Measurements from ENCODE around the gene ADAMTS2.

The ADAMTS2 gene

DNA sequence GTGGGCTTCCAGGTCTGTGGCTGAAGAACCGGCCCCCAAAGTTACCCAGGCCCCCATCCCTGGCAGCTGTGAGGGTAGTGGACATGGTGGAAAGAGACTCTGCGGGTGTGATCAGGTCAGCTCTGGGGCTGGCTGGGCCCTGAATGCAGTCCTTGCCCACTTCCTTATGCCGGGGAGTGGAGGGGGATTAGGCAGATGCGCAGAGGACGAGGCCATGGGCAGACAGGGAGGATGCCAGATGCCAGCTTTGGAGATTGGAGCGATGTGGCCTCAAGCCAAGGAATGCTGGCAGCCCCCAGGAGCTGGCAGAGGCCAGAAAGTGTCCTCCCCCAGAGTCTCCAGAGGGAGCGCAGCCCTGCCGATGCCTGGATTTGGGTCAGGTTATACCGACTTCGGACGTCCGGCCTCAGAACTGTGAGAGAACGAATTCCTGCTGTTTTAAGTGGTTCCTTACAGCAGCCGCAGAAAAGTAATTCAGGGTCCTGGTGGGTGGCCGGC is 69.8 kb downstream of the ADAMTS2 start:
- Histone ChIP-seq H3K4ac (ENCODE audit: low read depth in 1 of 2, low read length in 2 of 2) (peak overlapping the region; percentile 61 to 97), H2BK12ac (ENCODE audit: low read length in 2 of 2) (peak overlapping the region; percentile 71 to 100), H3K27ac (ENCODE audit: low read length, poor library complexity, severe bottlenecking) (peak overlapping the region; percentile 20), H3K4me1 (ENCODE audit: control insufficient read depth, insufficient read depth, low read depth, low read length) (peaks cover 28% of the 10 kb centered on the region), H4K91ac (ENCODE audit: low read length) (peak overlapping the region; percentile 100), H4K8ac (ENCODE audit: low read length) (peak overlapping the region; percentile 92), H3K4me2 (ENCODE audit: low read length, poor library complexity, severe bottlenecking) (no peak overlapping the region), H3K36me3 (ENCODE audit: control insufficient read depth in 1 of 2, insufficient read depth in 2 of 2, low read depth in 1 of 2, low read length in 2 of 2) (peaks cover 0 to 8% of the 10 kb centered on the region in 2 experiments), H2BK5ac (ENCODE audit: low read depth, low read length, poor library complexity, severe bottlenecking) (no peak overlapping the region), H3K9ac (ENCODE audit: low read length) (peak overlapping the region; percentile 86), H2AK5ac (ENCODE audit: low read length, severe bottlenecking) (peak overlapping the region; percentile 38), H3K79me1 (replicated peaks; ENCODE audit: low read length, poor library complexity, severe bottlenecking) (no peaks in the 10 kb centered on the region), H2BK15ac (ENCODE audit: low read depth, poor library complexity, severe bottlenecking) (peak overlapping the region; percentile 82), H3K27me3 (ENCODE audit: control insufficient read depth in 1 of 2, insufficient read depth in 1 of 2, low read length in 2 of 2) (no peaks in the 10 kb centered on the region), H2BK120ac (ENCODE audit: low read depth, low read length) (peak overlapping the region; percentile 83), H3K9me3 (ENCODE audit: control insufficient read depth, low read length) (no peaks in the 10 kb centered on the region), H2AFZ (ENCODE audit: low read depth, low read length) (no peak overlapping the region), H3K23ac (ENCODE audit: low read length in 2 of 2) (peak overlapping the region in 1 of 2 experiments; percentile 51), H3K14ac (ENCODE audit: low read length in 2 of 2) (peak overlapping the region in 1 of 2 experiments; percentile 87), H3K4me3 (ENCODE audit: insufficient read depth in 1 of 2, low read depth in 1 of 2, low read length in 2 of 2) (peak overlapping the region in 1 of 2 experiments; percentile 41), H3K18ac (ENCODE audit: low read depth in 1 of 2, low read length in 2 of 2) (peak overlapping the region; percentile 97 to 99)
- WGBS, result 84% methylated on average over 15 of the region's 15 CpGs
- DNase-seq, result no peak

DNA sequence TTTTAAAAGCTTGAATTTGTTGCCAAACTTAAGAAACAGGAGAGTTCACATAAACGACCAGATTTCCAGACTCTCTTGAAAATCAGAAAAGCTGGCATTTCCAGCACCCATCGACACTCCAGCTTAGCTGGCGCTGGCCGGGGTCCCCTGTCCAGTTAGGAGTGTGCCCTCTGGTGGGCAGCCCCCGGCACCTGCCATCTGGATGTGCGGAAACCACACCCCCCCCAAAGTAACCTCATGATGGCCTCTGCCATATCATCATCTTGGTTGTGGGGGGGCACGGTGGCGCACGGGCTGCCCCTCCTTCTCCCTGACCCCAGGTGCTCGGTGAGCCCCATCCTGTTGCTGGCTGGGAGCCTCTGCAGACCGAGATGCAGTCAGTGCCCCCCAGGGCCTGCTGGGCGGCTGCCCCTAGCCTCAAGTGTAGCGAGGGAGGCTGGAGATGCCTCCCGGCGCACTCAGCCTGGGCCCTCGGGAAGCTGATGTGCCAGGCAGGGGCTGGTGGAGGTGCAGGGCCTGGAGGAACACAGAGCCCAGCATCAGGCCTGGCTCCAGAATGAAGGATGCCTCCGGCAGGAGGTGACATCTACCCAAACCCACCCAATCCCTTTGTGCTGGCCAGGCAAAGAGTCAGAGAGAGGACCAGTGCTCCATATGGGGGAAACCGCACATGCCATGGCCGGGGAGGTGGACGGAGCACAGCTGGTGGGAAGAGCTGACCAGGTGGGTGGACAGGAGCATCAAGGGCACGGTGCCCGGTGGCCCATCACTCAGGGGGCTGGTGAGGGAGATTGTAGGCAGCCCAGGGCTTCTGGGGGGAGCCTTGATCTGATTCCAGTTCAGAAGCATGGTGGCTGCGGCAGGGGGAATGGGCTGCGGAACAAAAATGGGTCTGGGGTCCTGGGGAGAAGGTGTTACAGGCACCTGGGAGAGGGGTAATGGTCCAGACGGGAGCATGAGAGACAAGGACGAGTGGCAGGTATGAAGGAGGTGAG is 70.6 kb downstream of the ADAMTS2 start:
- Histone ChIP-seq H2AFZ (ENCODE audit: low read depth, low read length) (no peak overlapping the region), H3K18ac (ENCODE audit: low read depth in 1 of 2, low read length in 2 of 2) (peak overlapping the region; percentile 97 to 99), H3K4me2 (ENCODE audit: low read length, poor library complexity, severe bottlenecking) (no peak overlapping the region), H3K4ac (ENCODE audit: low read depth in 1 of 2, low read length in 2 of 2) (peak overlapping the region; percentile 61 to 97), H3K27me3 (ENCODE audit: control insufficient read depth in 1 of 2, insufficient read depth in 1 of 2, low read length in 2 of 2) (no peaks in the 10 kb centered on the region), H3K79me1 (replicated peaks; ENCODE audit: low read length, poor library complexity, severe bottlenecking) (no peaks in the 10 kb centered on the region), H3K23ac (ENCODE audit: low read length in 2 of 2) (no peak overlapping the region), H3K4me1 (ENCODE audit: control insufficient read depth, insufficient read depth, low read depth, low read length) (peaks cover 28% of the 10 kb centered on the region), H2BK12ac (ENCODE audit: low read length in 2 of 2) (peak overlapping the region; percentile 71 to 100), H4K8ac (ENCODE audit: low read length) (peak overlapping the region; percentile 92), H3K27ac (ENCODE audit: low read length, poor library complexity, severe bottlenecking) (no peak overlapping the region), H2BK15ac (ENCODE audit: low read depth, poor library complexity, severe bottlenecking) (peak overlapping the region; percentile 82), H3K4me3 (ENCODE audit: insufficient read depth in 1 of 2, low read depth in 1 of 2, low read length in 2 of 2) (peak overlapping the region in 1 of 2 experiments; percentile 41), H3K36me3 (ENCODE audit: control insufficient read depth in 1 of 2, insufficient read depth in 2 of 2, low read depth in 1 of 2, low read length in 2 of 2) (peaks cover 0 to 8% of the 10 kb centered on the region in 2 experiments), H4K91ac (ENCODE audit: low read length) (peak overlapping the region; percentile 100), H2AK5ac (ENCODE audit: low read length, severe bottlenecking) (no peak overlapping the region), H3K14ac (ENCODE audit: low read length in 2 of 2) (peak overlapping the region in 1 of 2 experiments; percentile 87), H3K9me3 (ENCODE audit: control insufficient read depth, low read length) (no peaks in the 10 kb centered on the region), H3K9ac (ENCODE audit: low read length) (peak overlapping the region; percentile 86), H2BK120ac (ENCODE audit: low read depth, low read length) (peak overlapping the region; percentile 83), H2BK5ac (ENCODE audit: low read depth, low read length, poor library complexity, severe bottlenecking) (no peak overlapping the region)
- 95% methylated on average over 25 of the region's 26 CpGs for WGBS
- DNase-seq, result no peak

GRCh38 chr5:179273441-179274145 is 71.7 kb downstream of the ADAMTS2 start:
- WGBS, result 91% methylated on average over 10 of the region's 10 CpGs

More at GRCh38 chr5:179273441-179274145, 71.7 kb downstream of the ADAMTS2 start:
- Histone ChIP-seq H2BK15ac (ENCODE audit: low read depth, poor library complexity, severe bottlenecking) (peak overlapping the region; percentile 82), H3K23ac (ENCODE audit: low read length in 2 of 2) (peak overlapping the region in 1 of 2 experiments; percentile 28), H3K27me3 (ENCODE audit: control insufficient read depth in 1 of 2, insufficient read depth in 1 of 2, low read length in 2 of 2) (no peaks in the 10 kb centered on the region), H3K36me3 (ENCODE audit: control insufficient read depth in 1 of 2, insufficient read depth in 2 of 2, low read depth in 1 of 2, low read length in 2 of 2) (peaks cover 0 to 9% of the 10 kb centered on the region in 2 experiments), H3K14ac (ENCODE audit: low read length in 2 of 2) (peak overlapping the region in 1 of 2 experiments; percentile 88), H3K9ac (ENCODE audit: low read length) (peak overlapping the region; percentile 86), H3K4me3 (ENCODE audit: insufficient read depth in 1 of 2, low read depth in 1 of 2, low read length in 2 of 2) (peak overlapping the region in 1 of 2 experiments; percentile 46), H3K27ac (ENCODE audit: low read length, poor library complexity, severe bottlenecking) (no peak overlapping the region), H2AK5ac (ENCODE audit: low read length, severe bottlenecking) (no peak overlapping the region), H3K4me1 (ENCODE audit: control insufficient read depth, insufficient read depth, low read depth, low read length) (peaks cover 22% of the 10 kb centered on the region), H3K4ac (ENCODE audit: low read depth in 1 of 2, low read length in 2 of 2) (peak overlapping the region; percentile 41 to 88), H4K8ac (ENCODE audit: low read length) (peak overlapping the region; percentile 66), H2BK12ac (ENCODE audit: low read length in 2 of 2) (peak overlapping the region; percentile 12 to 95), H3K18ac (ENCODE audit: low read depth in 1 of 2, low read length in 2 of 2) (peak overlapping the region; percentile 6 to 91), H2BK5ac (ENCODE audit: low read depth, low read length, poor library complexity, severe bottlenecking) (no peak overlapping the region), H4K91ac (ENCODE audit: low read length) (peak overlapping the region; percentile 88), H2BK120ac (ENCODE audit: low read depth, low read length) (peak overlapping the region; percentile 78), H3K4me2 (ENCODE audit: low read length, poor library complexity, severe bottlenecking) (no peak overlapping the region), H3K9me3 (ENCODE audit: control insufficient read depth, low read length) (no peaks in the 10 kb centered on the region), H2AFZ (ENCODE audit: low read depth, low read length) (no peak overlapping the region), H3K79me1 (replicated peaks; ENCODE audit: low read length, poor library complexity, severe bottlenecking) (no peaks in the 10 kb centered on the region)
- no peak for DNase-seq
